ENCODE results near the gene TENM3.

DNA sequence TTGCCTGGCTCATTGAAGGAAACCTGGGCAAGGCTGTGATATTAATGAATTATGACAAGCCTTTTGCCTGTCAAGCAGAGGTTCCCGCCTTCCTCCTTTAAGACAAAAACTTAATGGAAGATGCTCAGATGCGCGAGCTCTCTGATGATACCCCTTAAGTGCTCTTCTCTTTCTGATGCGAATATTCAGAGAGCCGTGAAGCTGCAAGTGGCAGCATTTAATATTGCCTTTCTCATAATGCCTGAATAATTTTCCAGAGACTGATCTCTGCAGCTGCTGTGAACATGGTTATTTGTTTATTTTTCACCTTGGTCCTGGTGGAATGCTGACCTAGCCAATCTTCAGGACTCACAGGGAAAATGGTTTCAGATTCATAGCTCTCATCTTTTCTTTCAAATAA lies 251.8 kb downstream of the TENM3 start:
- TF ChIP-seq, protein P1, sequence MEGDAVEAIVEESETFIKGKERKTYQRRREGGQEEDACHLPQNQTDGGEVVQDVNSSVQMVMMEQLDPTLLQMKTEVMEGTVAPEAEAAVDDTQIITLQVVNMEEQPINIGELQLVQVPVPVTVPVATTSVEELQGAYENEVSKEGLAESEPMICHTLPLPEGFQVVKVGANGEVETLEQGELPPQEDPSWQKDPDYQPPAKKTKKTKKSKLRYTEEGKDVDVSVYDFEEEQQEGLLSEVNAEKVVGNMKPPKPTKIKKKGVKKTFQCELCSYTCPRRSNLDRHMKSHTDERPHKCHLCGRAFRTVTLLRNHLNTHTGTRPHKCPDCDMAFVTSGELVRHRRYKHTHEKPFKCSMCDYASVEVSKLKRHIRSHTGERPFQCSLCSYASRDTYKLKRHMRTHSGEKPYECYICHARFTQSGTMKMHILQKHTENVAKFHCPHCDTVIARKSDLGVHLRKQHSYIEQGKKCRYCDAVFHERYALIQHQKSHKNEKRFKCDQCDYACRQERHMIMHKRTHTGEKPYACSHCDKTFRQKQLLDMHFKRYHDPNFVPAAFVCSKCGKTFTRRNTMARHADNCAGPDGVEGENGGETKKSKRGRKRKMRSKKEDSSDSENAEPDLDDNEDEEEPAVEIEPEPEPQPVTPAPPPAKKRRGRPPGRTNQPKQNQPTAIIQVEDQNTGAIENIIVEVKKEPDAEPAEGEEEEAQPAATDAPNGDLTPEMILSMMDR (IDR thresholded peaks at IDR 0.05), result no peak
- TF ChIP-seq ZFX (IDR thresholded peaks at IDR 0.05; ENCODE audit: borderline replicate concordance), result no peak
